Measurements from ENCODE around the gene FAM180A. TPM values are rescaled to one million over a fixed set of nuclear protein-coding genes. Genes with fewer than 3 reads are reported as not detected.

FAM180A gene
- total RNA-seq, 1 experiment from 2014 or later = not detected

DNA sequence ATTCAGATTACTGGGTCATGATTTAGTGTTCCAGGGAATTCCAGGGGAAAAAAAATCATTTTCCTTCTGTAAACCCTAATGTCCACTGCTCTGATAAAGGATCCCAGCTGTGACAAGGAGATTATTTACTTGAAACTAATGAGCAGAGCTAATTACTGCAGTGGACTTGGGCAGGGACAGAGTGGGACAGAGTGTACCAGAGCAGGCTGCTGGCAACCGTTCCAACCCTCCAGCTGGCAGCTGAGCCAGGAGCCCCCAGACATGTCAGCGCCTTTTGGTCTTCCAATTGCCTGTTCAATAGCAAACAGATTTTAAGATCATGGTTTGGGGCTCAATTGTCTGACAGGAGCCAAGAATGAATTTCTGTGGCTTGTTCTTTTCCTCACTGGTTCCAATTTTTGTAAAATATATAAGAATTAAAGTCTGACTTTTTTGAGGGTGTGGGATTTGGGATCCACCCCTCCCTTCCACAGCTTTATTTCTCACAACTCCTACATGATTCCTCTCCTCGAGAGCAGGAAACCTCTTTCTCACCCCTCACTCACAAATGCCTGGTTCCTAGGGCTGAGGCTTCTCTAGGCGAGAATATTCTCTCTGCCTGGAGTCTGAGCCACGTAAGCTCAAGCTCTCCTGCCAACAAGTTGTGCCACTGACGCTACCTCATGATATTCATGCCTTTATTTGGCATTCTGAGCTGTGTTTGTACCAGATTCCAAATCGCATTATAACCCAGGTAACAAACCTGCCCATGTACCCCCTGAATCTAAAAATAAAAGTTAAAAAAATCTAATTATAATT is 20.6 kb upstream of the FAM180A start:
- no peak for ATAC-seq
- H3K9me2 ChIP-seq (replicated peaks; ENCODE audit: low read length) = no peaks in the 10 kb centered on the region
- H2AFZ ChIP-seq (ENCODE audit: low read length) = no peak overlapping the region
- ChIA-PET POLR2A (ENCODE audit: unreplicated experiment) (no interaction called here), CTCF (no interaction called here)
- no peak for DNase-seq
- TF ChIP-seq, protein P1, sequence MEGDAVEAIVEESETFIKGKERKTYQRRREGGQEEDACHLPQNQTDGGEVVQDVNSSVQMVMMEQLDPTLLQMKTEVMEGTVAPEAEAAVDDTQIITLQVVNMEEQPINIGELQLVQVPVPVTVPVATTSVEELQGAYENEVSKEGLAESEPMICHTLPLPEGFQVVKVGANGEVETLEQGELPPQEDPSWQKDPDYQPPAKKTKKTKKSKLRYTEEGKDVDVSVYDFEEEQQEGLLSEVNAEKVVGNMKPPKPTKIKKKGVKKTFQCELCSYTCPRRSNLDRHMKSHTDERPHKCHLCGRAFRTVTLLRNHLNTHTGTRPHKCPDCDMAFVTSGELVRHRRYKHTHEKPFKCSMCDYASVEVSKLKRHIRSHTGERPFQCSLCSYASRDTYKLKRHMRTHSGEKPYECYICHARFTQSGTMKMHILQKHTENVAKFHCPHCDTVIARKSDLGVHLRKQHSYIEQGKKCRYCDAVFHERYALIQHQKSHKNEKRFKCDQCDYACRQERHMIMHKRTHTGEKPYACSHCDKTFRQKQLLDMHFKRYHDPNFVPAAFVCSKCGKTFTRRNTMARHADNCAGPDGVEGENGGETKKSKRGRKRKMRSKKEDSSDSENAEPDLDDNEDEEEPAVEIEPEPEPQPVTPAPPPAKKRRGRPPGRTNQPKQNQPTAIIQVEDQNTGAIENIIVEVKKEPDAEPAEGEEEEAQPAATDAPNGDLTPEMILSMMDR (conservative IDR thresholded peaks at IDR 0.05; ENCODE audit: low read depth, low read length) = no peak
- TF ChIP-seq EZH2phosphoT487 (IDR thresholded peaks at IDR 0.05; ENCODE audit: borderline replicate concordance, low read length) = no peak
- no peak for TF ChIP-seq EZH2 (IDR thresholded peaks at IDR 0.05; ENCODE audit: low read length, unreplicated experiment)
- H3K4me3 ChIP-seq (ENCODE audit: low read length) = no peak overlapping the region
- no peaks in the 10 kb centered on the region for H3K9me3 ChIP-seq (ENCODE audit: low read length)
- H3K9ac ChIP-seq (ENCODE audit: low read length) = no peak overlapping the region
- intact Hi-C loops (cut with micrococcal nuclease) = no loop called here
- H3K36me3 ChIP-seq (ENCODE audit: low read depth, low read length) = no peaks in the 10 kb centered on the region
- H3K27ac ChIP-seq (ENCODE audit: low read length) = no peak overlapping the region
- H3F3A ChIP-seq (ENCODE audit: low read length, unreplicated experiment) = no peaks in the 10 kb centered on the region
- no peaks in the 10 kb centered on the region for H3K27me3 ChIP-seq (ENCODE audit: low read length)
- H4K20me1 ChIP-seq (ENCODE audit: low read length) = no peaks in the 10 kb centered on the region
- no peak overlapping the region for H3K4me2 ChIP-seq (ENCODE audit: low read length)
- peaks cover 16% of the 10 kb centered on the region for H3K4me1 ChIP-seq (ENCODE audit: insufficient read depth, low read length)
- BruUV-seq (replicated peaks) = no TSS peak
- no peaks in the 10 kb centered on the region for H3K79me2 ChIP-seq (ENCODE audit: low read length)

DNA sequence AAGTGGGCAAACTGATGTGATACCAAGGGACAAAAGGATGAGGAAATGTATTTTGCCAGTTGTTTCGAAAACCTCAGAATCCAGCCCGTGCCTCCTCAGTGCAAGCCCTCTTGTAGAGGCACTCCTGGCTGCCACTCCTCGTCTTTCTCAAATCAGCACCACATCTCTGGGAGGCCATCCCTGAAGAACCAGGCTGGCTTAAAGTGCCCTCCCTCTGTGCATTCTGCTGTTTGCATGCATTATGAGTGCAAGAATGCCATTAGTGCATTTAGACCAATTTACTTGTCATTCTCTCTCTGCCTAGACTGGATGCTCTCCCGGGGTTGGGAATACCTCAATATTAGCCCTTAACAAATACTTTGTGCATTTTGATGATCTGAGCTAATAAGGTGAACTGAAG is 19.9 kb upstream of the FAM180A start:
- intact Hi-C loops (cut with micrococcal nuclease) = no loop called here
- CTCF ChIA-PET = no interaction called here
- no peak for DNase-seq

More for the DNA sequence above, 19.9 kb upstream of the FAM180A start:
- Histone ChIP-seq H3F3A (ENCODE audit: low read length, unreplicated experiment) (no peaks in the 10 kb centered on the region), H3K27ac (ENCODE audit: low read length) (no peak overlapping the region), H2AFZ (ENCODE audit: low read length) (no peak overlapping the region), H3K9me2 (replicated peaks; ENCODE audit: low read length) (no peaks in the 10 kb centered on the region), H3K9me3 (ENCODE audit: low read length) (no peaks in the 10 kb centered on the region), H3K9ac (ENCODE audit: low read length) (no peak overlapping the region), H3K36me3 (ENCODE audit: low read depth, low read length) (no peaks in the 10 kb centered on the region), H3K4me1 (ENCODE audit: insufficient read depth, low read length) (peaks cover 8% of the 10 kb centered on the region; the same call in 1 of the 2 replicates), H4K20me1 (ENCODE audit: low read length) (no peaks in the 10 kb centered on the region), H3K27me3 (ENCODE audit: low read length) (no peaks in the 10 kb centered on the region), H3K4me2 (ENCODE audit: low read length) (no peak overlapping the region), H3K4me3 (ENCODE audit: low read length) (no peak overlapping the region), H3K79me2 (ENCODE audit: low read length) (no peaks in the 10 kb centered on the region)
- no TSS peak for BruUV-seq (replicated peaks)
- TF ChIP-seq EZH2 (IDR thresholded peaks at IDR 0.05; ENCODE audit: low read length, unreplicated experiment) = no peak
- TF ChIP-seq, protein P1 (conservative IDR thresholded peaks at IDR 0.05; ENCODE audit: low read depth, low read length) = no peak
- TF ChIP-seq EZH2phosphoT487 (IDR thresholded peaks at IDR 0.05; ENCODE audit: borderline replicate concordance, low read length) = no peak
- no peak for ATAC-seq
- POLR2A ChIA-PET (ENCODE audit: unreplicated experiment) = no interaction called here

Data from PC-3 (cell line).